Type B pancreatic cell (in vitro differentiated cells): Measurements from ENCODE around the gene GAB2. TPM values are rescaled to one million over a fixed set of nuclear protein-coding genes. Genes with fewer than 3 reads are reported as not detected.

Experiments
- DNase-seq: peaks from one replicate; pipeline ENCODE4 v3.0.0; 2021; ENCODE audit warnings: mixed read lengths; ENCODE audit not compliant: unreplicated experiment; ENCODE audit errors: extremely low spot score
- H3K27ac Mint-ChIP-seq: 2 replicates; pipeline ENCODE4 v1.8.0; 2021; ENCODE audit warnings: mild to moderate bottlenecking, mixed read lengths
- H3K27me3 Mint-ChIP-seq: 2 replicates; pipeline ENCODE4 v1.8.0; 2021; ENCODE audit warnings: mixed read lengths
- H3K36me3 Mint-ChIP-seq: 2 replicates; pipeline ENCODE4 v1.8.0; 2021; ENCODE audit warnings: mixed read lengths
- H3K4me1 Mint-ChIP-seq: one replicate; pipeline ENCODE4 v1.8.0; 2021; ENCODE audit warnings: mixed read lengths; ENCODE audit not compliant: unreplicated experiment
- H3K4me3 Mint-ChIP-seq: 2 replicates; pipeline ENCODE4 v1.8.0; 2021; ENCODE audit warnings: mild to moderate bottlenecking, mixed read lengths
- H3K9me3 Mint-ChIP-seq: 2 replicates; pipeline ENCODE4 v1.8.0; 2021; ENCODE audit warnings: mixed read lengths
- total RNA-seq: library from RNA; stranded (reverse); gene quantifications from 2 replicates; pipeline ENCODE4 v1.2.1, GENCODE V29; 2021; ENCODE audit warnings: low replicate concordance
- TF ChIP-seq, protein P1 (sequence below): fragments of 200-600 bp; sonication (generic); conservative IDR thresholded peaks from 2 replicates; pipeline ENCODE4 v1.5.0; 2021; ENCODE audit warnings: antibody characterized with exemption, mild to moderate bottlenecking

The GAB2 gene
- total RNA-seq, 1 donor from 2014 or later: 23.3 TPM

DNA sequence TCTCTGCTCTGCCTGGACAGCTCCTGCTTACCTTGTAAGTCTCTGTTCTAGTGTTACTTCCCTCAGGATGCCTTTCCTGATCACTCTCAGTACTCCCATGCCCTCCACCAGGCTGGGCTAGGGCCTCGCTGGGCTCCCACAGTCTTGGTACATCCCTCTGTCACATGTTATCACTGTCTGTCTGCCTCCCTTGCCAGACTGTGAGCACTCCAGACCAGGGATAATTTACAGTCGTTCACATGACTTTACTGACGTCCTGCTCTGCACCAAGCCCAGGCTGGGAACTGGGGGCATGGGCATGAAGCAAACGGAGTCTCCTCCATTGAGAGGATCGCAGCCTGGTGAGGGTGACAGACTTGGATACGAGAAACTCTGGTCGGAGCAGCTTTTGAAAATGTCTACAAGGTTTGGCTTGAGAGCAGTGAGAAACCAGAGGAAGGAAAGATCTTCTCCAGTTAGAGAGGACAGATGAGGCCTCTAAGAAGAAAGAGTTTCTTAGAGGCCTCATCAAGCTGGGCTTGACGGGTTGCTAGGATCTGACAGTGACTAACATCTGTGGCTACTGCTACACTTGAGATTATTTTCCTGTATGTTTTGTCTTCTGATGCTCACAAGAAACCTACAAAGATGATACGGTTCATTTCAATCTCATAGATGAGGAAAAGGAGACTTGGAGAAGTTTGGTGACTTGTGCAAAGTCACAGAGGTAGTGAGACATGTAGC lies 216.4 kb downstream of the GAB2 start:
- no peak overlapping the region for H3K4me3 Mint-ChIP-seq
- H3K27ac Mint-ChIP-seq: no peak overlapping the region
- TF ChIP-seq, protein P1, sequence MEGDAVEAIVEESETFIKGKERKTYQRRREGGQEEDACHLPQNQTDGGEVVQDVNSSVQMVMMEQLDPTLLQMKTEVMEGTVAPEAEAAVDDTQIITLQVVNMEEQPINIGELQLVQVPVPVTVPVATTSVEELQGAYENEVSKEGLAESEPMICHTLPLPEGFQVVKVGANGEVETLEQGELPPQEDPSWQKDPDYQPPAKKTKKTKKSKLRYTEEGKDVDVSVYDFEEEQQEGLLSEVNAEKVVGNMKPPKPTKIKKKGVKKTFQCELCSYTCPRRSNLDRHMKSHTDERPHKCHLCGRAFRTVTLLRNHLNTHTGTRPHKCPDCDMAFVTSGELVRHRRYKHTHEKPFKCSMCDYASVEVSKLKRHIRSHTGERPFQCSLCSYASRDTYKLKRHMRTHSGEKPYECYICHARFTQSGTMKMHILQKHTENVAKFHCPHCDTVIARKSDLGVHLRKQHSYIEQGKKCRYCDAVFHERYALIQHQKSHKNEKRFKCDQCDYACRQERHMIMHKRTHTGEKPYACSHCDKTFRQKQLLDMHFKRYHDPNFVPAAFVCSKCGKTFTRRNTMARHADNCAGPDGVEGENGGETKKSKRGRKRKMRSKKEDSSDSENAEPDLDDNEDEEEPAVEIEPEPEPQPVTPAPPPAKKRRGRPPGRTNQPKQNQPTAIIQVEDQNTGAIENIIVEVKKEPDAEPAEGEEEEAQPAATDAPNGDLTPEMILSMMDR: no peak
- H3K36me3 Mint-ChIP-seq: peaks cover 9% of the 10 kb centered on the region
- no peaks in the 10 kb centered on the region for H3K27me3 Mint-ChIP-seq
- no peaks in the 10 kb centered on the region for H3K4me1 Mint-ChIP-seq
- no peaks in the 10 kb centered on the region for H3K9me3 Mint-ChIP-seq
- no peak for DNase-seq

DNA sequence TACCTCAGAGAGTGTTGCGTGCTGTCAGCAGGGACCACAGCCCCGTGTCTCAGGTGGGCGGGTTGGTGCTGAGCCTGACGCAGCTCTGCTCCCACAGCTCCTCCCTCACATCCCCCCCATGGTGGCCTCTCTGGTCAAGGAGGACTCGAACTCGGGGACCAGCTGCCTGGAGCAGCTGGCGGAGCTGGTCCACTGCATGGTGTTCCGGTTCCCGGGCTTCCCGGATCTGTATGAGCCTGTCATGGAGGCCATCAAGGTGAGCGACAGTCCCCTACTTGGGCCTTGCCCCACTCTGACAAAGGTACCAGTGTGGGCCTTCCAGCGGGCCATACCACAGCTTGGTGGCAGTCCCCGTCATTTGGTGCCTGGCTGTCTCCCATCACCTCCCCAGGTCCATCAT lies 217.1 kb downstream of the GAB2 start:
- H3K36me3 Mint-ChIP-seq: peaks cover 9% of the 10 kb centered on the region

DNA sequence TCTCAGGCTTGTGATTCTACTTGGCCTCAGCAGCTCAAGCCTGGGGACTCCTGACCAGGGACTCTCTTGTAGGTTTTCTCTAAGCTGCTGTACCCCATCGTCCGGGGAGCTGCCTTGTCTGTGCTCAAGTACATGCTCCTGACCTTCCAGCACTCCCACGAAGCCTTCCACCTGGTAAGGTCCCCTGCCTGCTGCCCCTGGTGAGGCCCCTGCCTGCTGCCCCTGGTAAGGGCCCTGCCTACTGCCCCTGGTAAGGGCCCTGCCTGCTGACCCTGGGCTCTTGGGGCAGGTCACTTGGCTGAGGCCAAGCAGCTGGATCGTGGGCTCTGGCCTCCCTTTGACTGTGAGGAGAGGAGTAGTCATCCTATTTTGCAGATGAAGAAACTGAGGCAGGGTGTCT lies 217.6 kb downstream of the GAB2 start:
- DNase-seq: no peak
- peaks cover 9% of the 10 kb centered on the region for H3K36me3 Mint-ChIP-seq

More for the DNA sequence above, 217.1 kb downstream of the GAB2 start:
- Mint-ChIP-seq H3K27ac (no peak overlapping the region), H3K4me3 (no peak overlapping the region), H3K27me3 (no peaks in the 10 kb centered on the region), H3K9me3 (no peaks in the 10 kb centered on the region), H3K4me1 (no peaks in the 10 kb centered on the region)
- TF ChIP-seq, protein P1: no peak
- DNase-seq: no peak

GRCh38 chr11:78199653-78200015 lies 218.0 kb downstream of the GAB2 start:
- H3K9me3 Mint-ChIP-seq: no peaks in the 10 kb centered on the region

More for the DNA sequence above, 217.6 kb downstream of the GAB2 start:
- Mint-ChIP-seq H3K27me3 (no peaks in the 10 kb centered on the region), H3K9me3 (no peaks in the 10 kb centered on the region), H3K4me1 (peaks cover 3% of the 10 kb centered on the region), H3K4me3 (no peak overlapping the region), H3K27ac (no peak overlapping the region)
- TF ChIP-seq, protein P1: no peak

DNA sequence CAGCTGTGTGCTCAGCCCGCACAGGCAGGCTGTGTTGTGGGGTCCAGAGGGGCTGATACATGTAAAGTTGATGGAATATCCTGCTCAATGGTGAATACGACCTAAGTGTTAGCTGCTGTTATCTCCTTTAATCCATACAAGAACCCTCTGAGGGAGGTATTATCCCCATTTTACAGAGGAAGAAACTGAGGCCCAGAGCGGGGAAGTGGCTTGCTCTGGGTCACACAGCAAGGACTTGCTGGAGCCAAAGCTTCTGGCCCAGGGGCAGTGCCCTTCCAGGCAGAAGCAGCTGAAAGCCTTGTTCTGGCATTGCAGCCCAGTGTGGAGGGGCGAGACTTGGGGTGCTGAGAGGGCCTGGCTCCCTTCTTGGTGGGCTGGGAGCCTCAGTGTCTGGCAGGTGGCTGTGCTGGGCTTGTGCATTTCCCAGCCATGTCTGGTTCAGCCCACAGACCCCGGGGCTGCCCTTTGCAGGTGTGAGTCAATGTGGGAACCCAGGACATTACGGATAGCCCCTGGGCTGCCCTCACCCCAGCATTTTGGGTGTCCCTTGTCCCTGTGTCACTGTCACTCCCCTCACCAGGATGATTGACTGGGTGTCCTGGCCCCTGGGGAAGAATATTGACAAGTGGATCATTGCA lies 218.5 kb downstream of the GAB2 start:
- TF ChIP-seq, protein P1: no peak
- H3K9me3 Mint-ChIP-seq: no peaks in the 10 kb centered on the region
- no peak overlapping the region for H3K4me3 Mint-ChIP-seq
- H3K27me3 Mint-ChIP-seq: no peaks in the 10 kb centered on the region
- no peak overlapping the region for H3K27ac Mint-ChIP-seq
- H3K4me1 Mint-ChIP-seq: peaks cover 13% of the 10 kb centered on the region
- DNase-seq: no peak
- peaks cover 9% of the 10 kb centered on the region for H3K36me3 Mint-ChIP-seq

More at GRCh38 chr11:78199653-78200015, 218.0 kb downstream of the GAB2 start:
- H3K27ac Mint-ChIP-seq: no peak overlapping the region
- H3K27me3 Mint-ChIP-seq: no peaks in the 10 kb centered on the region
- TF ChIP-seq, protein P1: no peak
- DNase-seq: no peak
- peaks cover 8% of the 10 kb centered on the region for H3K4me1 Mint-ChIP-seq
- no peak overlapping the region for H3K4me3 Mint-ChIP-seq
- H3K36me3 Mint-ChIP-seq: peaks cover 9% of the 10 kb centered on the region
